NCI-H226 (cell line): ENCODE measurements around the gene VAMP8.
"Not testable (repeated sequence)": the region's sequence is repeated elsewhere in the genome, so short reads cannot be mapped to it uniquely, and the experiment has no call there.

Experiments used
- DNase-seq: peaks from one replicate; pipeline ENCODE4 v3.0.0-alpha.2; 2015

VAMP8 gene

DNA sequence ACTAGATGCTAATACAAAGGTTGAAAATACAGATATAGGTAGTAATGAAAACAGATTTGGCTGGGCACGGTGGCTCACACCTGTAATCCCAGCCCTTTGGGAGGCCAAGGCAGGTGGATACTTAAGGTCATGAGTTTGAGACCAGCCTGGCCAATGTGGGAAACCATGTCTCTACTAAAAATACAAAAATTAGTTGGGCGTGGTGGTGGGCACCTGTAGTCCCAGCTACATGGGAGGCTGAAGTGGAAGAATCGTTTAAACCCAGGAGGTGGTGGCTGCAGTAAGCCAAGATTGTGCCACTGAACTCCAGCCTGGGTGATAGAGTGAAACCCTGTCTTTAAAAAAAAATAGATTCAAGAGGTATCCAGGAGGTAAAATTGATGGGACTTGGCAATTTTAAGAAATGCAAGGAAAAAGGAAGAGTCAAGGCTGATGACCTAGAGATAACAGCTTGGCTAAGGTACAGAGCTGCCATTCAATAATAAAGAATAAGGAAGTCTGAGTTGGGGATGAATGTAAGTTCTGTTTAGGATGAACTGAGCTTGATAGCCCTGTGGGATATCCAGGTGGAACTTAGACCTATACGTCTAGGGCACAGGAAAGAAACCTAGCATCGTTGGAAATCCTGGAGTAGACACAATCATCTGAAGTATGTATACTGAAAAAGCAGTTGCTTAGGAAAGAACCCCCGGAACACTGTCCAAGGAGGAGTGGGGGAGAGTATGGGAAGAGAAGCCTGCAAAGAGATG lies 29.4 kb upstream of the VAMP8 start:
- DNase-seq = no peak

- DNase-seq = no peak
These were observed 28.8 kb upstream of the VAMP8 start for GRCh38 chr2:85548608-85548900.

DNA sequence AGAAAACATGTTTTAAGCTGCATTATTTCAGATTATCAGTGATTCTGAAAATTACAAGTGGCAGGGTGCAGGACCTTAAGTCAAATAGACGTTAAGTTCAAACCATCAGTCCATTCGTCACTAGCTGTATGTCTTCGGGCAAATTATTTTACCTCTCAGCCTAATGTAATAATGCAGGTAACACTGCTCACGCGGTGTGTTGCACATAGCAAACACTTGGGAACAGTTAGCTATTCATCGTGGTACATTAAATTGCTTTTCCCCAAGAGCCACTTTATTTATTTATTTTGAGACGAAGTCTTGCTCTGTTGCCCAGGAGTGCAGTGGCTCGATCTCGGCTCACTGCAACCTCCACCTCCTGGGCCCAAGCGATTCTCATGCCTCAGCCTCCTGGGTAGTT lies 28.3 kb upstream of the VAMP8 start:
- no peak for DNase-seq

- DNase-seq = no peak
These were observed 27.6 kb upstream of the VAMP8 start for GRCh38 chr2:85549826-85550225.

DNA sequence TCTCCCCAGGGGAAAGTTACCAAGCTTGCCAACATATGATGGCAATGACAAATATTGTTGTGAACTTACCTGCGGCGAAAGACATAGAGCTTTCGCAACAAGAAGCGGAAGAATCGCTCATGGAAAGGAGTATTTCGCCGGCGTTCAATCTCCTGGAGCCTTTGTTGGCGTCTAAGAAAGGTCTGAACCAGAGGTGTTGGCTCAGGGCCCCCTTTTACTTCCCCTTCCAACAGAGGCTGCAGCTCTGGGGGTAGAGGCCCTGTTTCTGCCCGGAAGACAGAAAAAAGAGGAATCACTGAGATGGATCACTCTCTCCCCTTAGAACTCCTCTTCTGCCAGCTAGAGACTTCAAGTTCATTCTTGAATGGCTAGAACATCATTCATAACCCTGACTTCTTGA lies 26.9 kb upstream of the VAMP8 start:
- DNase-seq = no peak

GRCh38 chr2:85551698-85552678 lies 25.4 kb upstream of the VAMP8 start:
- peak; percentile 16 for DNase-seq

- no peak for DNase-seq
These were observed 24.2 kb upstream of the VAMP8 start for GRCh38 chr2:85553184-85553583.

DNA sequence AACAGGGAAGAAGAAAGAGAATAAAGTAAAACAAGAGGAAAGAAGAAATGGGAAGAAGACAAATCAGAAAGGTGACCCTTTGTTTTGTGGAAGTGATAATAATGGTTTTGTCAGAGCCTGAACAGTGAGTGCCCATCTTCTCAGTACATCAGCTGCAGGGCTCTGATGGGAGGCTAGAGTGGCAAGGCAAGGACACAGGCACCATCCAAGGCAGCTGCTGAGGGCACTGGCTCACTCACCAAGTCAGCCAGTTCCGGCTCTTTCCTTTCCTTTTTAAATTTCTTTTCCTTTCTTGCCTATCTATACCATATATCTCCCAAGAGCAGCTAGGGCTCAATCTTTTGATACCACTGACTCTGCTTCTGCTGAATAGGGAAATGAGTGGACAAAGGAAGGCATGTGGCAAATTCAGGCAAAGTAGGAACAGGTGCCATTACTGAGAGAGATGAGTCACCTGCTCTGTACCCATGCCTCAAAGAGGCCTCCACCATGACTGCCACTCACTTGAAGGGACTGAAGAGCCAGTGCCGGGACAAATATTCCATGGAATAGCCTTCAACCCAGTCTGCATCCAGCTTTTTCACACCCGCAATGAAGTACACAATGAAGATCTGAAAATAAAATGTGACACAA lies 22.3 kb upstream of the VAMP8 start:
- DNase-seq = no peak

GRCh38 chr2:85557130-85557529 lies 20.3 kb upstream of the VAMP8 start:
- DNase-seq = no peak

DNA sequence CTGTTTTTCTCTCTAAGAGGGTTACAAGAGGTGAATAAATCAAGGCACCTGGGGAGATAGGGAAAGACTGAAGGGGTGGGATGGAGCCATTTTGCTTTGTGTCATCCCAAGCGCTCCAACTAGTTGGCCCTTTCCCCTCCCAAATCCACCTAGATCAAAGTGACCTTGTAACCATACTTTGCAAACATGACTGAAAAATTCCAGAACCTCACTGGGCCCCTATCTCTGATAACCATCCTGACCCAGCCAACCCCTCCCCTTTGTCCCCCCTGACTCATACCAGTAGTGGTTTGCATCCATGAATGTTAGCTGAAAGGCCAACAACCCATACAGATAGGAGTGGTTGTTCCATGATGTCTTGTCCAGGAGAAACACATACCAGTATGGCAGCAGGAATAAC lies 19.2 kb upstream of the VAMP8 start:
- DNase-seq = no peak

- DNase-seq = not testable (repeated sequence)
These were observed 17.0 kb upstream of the VAMP8 start for GRCh38 chr2:85560403-85560726.

DNA sequence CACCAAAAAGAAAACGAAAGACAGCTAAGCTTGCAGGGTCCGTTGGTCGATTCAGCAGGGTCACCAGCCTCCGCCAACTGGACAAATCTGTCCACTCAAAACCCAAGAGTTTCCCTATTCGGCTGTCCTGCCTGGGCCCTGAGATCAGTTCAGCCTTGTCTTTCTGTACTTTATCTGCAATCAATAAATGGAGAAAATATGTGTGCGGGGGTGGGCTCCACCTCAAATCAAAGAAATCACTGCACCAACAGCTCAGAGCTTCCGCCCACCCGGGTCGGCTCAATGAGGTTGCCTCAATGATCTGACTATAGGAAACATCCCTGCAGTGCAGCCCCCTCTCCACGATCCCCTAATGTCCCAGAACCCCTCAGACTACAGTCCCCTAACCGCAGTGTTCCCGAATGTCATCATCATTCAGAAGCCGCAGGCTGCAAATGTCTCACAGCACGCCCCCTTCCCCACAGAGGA lies 16.5 kb upstream of the VAMP8 start:
- no peak for DNase-seq

GRCh38 chr2:85561280-85562212 lies 15.8 kb upstream of the VAMP8 start, which contains the start of gene GGCX:
GGCX (minus strand) TSS chr2:85561493; CDS start chr2:85561428, 65 bp downstream.
- DNase-seq = peak; percentile 90

- no peak for DNase-seq
These were observed 13.2 kb upstream of the VAMP8 start for GRCh38 chr2:85564144-85564563.

DNA sequence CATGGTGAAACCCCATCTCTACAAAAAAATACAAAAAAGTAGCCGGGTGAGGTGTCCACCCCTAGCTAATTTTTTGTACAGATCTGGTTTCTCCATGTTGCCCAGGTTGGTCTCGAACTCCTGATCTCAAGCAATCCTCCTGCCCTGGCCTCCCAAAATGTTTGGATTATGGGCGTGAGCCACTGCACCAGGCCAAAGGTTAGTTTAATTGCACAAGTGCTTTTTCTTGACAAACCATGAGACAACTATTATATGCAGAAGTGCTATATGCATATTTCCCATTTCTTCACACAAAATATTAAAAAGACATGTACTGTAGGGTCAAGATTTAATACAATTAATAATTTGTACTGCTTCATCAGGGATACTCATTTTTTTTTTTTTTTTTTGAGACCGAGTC lies 11.1 kb upstream of the VAMP8 start:
- no peak for DNase-seq

GRCh38 chr2:85575739-85576138 lies 1.6 kb upstream of the VAMP8 start:
- no peak for DNase-seq

GRCh38 chr2:85577063-85577385 lies 362 bp upstream of the VAMP8 start:
- DNase-seq = no peak

- no peak for DNase-seq
These were observed 1.1 kb downstream of the VAMP8 start for GRCh38 chr2:85578243-85579180.

DNA sequence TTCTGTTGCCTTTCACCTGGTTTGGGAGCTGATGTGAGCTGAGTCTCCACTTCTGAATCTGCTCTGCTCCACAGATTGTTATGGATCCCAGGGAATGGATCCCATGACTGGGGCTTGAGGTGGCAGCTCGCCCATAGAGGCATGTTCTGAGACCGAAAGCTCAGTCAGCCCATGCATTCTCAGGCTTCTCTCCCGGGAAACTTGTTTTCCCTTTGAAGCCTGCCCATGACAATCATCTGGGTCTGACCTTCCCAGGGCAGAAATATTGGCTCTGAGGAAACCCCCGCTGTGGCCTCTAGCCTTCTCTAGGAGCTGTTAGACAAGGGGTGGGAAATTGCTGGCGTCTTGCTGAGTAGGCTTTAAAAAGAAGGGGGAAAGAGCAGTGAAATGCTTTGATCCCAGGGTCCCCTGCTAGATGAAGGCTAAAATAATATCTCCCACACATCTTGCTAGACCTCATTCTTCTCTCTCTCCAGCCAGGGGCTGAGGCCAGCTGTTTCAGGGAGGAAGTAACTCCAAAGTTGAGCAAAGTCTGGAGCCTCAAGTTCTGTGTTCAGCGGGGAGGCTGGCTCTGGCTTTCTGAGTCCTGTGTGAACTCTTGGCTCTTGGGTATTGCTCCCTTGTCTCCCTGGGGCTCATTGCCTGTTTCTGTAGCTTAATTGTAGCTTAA lies 2.0 kb downstream of the VAMP8 start:
- no peak for DNase-seq

GRCh38 chr2:85580206-85580605 lies 2.8 kb downstream of the VAMP8 start:
- no peak for DNase-seq

DNA sequence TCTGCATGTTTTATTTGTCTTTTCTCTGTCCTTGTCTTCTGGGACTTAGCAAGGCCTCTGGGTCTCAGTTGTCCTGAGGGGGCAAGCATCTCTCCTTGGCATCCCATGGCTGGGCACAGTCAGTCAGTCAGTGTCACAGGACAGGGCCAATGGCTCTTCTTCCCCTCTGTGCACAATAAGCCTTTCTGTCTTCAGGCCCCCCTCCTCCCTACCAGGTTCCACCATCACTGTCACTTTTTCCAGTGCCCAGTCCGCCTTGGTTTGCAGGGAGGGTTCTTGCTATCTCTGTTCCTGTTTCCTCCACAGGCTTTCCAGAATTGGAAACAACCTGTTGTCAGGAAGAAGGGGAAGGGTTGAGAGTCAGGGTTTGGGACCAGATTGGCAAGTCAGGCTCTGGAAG lies 5.1 kb downstream of the VAMP8 start:
- DNase-seq = no peak
